Measurements from ENCODE around the gene DENND4C.
A peak's percentile ranks its signal among the peaks of the same experiment; 100 is the strongest.
"Not testable (repeated sequence)": the region's sequence is repeated elsewhere in the genome, so short reads cannot be mapped to it uniquely, and the experiment has no call there.

DENND4C gene

GRCh38 chr9:19409401-19410194 is 179.1 kb downstream of the DENND4C start:
- Mint-ChIP-seq H3K9me3 (no peaks in the 10 kb centered on the region), H3K27me3 (peaks cover 27% of the 10 kb centered on the region), H3K4me1 (peaks cover 18% of the 10 kb centered on the region), H3K4me3 (peak overlapping the region; percentile 94), H3K36me3 (peaks cover 3% of the 10 kb centered on the region), H3K27ac (no peak overlapping the region)
- CTCF ChIA-PET = interaction anchor here (0.8 to 1.5 kb wide), 3 partner anchors 13 to 55 kb away, joined by 3 to 6 read pairs (median 4); no protein-coding TSS in a partner anchor
- no peak for DNase-seq

GRCh38 chr9:19410195-19410503 is 179.7 kb downstream of the DENND4C start:
- peaks cover 18% of the 10 kb centered on the region for H3K4me1 Mint-ChIP-seq
- no peak overlapping the region for H3K27ac Mint-ChIP-seq
- peaks cover 3% of the 10 kb centered on the region for H3K36me3 Mint-ChIP-seq
- peak overlapping the region; percentile 94 for H3K4me3 Mint-ChIP-seq
- H3K9me3 Mint-ChIP-seq = no peaks in the 10 kb centered on the region
- CTCF ChIA-PET = no interaction called here
- DNase-seq = no peak
- H3K27me3 Mint-ChIP-seq = peaks cover 27% of the 10 kb centered on the region

- Mint-ChIP-seq H3K9me3 (no peaks in the 10 kb centered on the region), H3K36me3 (peaks cover 3% of the 10 kb centered on the region), H3K4me1 (peaks cover 18% of the 10 kb centered on the region), H3K27me3 (peaks cover 27% of the 10 kb centered on the region), H3K4me3 (no peak overlapping the region), H3K27ac (no peak overlapping the region)
- CTCF ChIA-PET = no interaction called here
- DNase-seq = no peak
These were observed 180.1 kb downstream of the DENND4C start for GRCh38 chr9:19410594-19410993.

- Mint-ChIP-seq H3K4me1 (peaks cover 18% of the 10 kb centered on the region), H3K9me3 (no peaks in the 10 kb centered on the region), H3K4me3 (no peak overlapping the region), H3K27me3 (peaks cover 27% of the 10 kb centered on the region), H3K27ac (no peak overlapping the region), H3K36me3 (peaks cover 3% of the 10 kb centered on the region)
- CTCF ChIA-PET = interaction anchor here (0.8 kb wide), 1 partner anchor 34 kb away, joined by 3 read pairs; no protein-coding TSS in a partner anchor
- no peak for DNase-seq
These were observed 180.8 kb downstream of the DENND4C start for GRCh38 chr9:19411316-19411715.

GRCh38 chr9:19413456-19413855 is 183.0 kb downstream of the DENND4C start:
- H3K36me3 Mint-ChIP-seq, CTCF ChIA-PET, H3K9me3 Mint-ChIP-seq, H3K27ac Mint-ChIP-seq, H3K4me3 Mint-ChIP-seq, DNase-seq: not testable (repeated sequence)
- peaks cover 16% of the 10 kb centered on the region for H3K27me3 Mint-ChIP-seq
- peaks cover 13% of the 10 kb centered on the region for H3K4me1 Mint-ChIP-seq

GRCh38 chr9:19416143-19416542 is 185.7 kb downstream of the DENND4C start:
- H3K27me3 Mint-ChIP-seq = no peaks in the 10 kb centered on the region
- H3K27ac Mint-ChIP-seq = no peak overlapping the region
- peaks cover 2% of the 10 kb centered on the region for H3K4me1 Mint-ChIP-seq
- H3K9me3 Mint-ChIP-seq = no peaks in the 10 kb centered on the region
- no peak overlapping the region for H3K4me3 Mint-ChIP-seq
- peaks cover 4% of the 10 kb centered on the region for H3K36me3 Mint-ChIP-seq
- CTCF ChIA-PET = no interaction called here
- no peak for DNase-seq

GRCh38 chr9:19420877-19421276 is 190.4 kb downstream of the DENND4C start:
- CTCF ChIA-PET = interaction anchor here (0.6 kb wide), 1 partner anchor 46 kb away, joined by 3 read pairs; no protein-coding TSS in a partner anchor
- H3K36me3 Mint-ChIP-seq = peaks cover 4% of the 10 kb centered on the region
- no peak for DNase-seq
- H3K4me1 Mint-ChIP-seq = no peaks in the 10 kb centered on the region
- no peak overlapping the region for H3K27ac Mint-ChIP-seq
- no peak overlapping the region for H3K4me3 Mint-ChIP-seq
- H3K27me3 Mint-ChIP-seq = no peaks in the 10 kb centered on the region
- no peaks in the 10 kb centered on the region for H3K9me3 Mint-ChIP-seq
